Fibroblast of lung (primary cell): ENCODE data around the gene PSMB11. TPM values are rescaled to one million over a fixed set of nuclear protein-coding genes. Genes with fewer than 3 reads are reported as not detected.

Experiments used
- DNase-seq, 2 donors: peaks; one replicate each; pipeline versions ENCODE4 v3.0.0 to v3.0.0-alpha.2; 2010; ENCODE audit warnings: low read depth in 2 of 2
- H2AFZ ChIP-seq: 2 replicates; pipeline ENCODE4 v1.5.1; 2012; ENCODE audit warnings: low read length, control low read depth, inconsistent platforms
- H3K27ac ChIP-seq: 2 replicates; pipeline ENCODE4 v1.5.1; 2011; ENCODE audit warnings: low read length, control low read depth; ENCODE audit not compliant: insufficient read depth
- H3K27me3 ChIP-seq: 2 replicates; pipeline ENCODE4 v1.5.1; 2011; ENCODE audit warnings: mild to moderate bottlenecking, low read length; ENCODE audit not compliant: control insufficient read depth, insufficient read depth
- H3K36me3 ChIP-seq: 2 replicates; pipeline ENCODE4 v1.5.1; 2011; ENCODE audit warnings: low read length; ENCODE audit not compliant: control insufficient read depth, insufficient read depth
- H3K4me1 ChIP-seq: 2 replicates; pipeline ENCODE4 v1.5.1; 2011; ENCODE audit warnings: low read length; ENCODE audit not compliant: control insufficient read depth, insufficient read depth; ENCODE audit errors: extremely low read depth
- H3K4me2 ChIP-seq: 2 replicates; pipeline ENCODE4 v1.5.1; 2011; ENCODE audit warnings: low read length, control low read depth; ENCODE audit not compliant: insufficient read depth; ENCODE audit errors: extremely low read depth
- H3K4me3 ChIP-seq, 4 experiments: fragments of 200-600 bp in 1 of 4; sonication (generic) in 1 of 4; replicated peaks in 1 of 4; 2 replicates each; pipeline ENCODE4 v1.5.1; 2011 to 2016; ENCODE audit warnings: low read length in 4 of 4, low read depth in 3 of 4, mild to moderate bottlenecking in 3 of 4, control low read depth in 2 of 4, inconsistent platforms in 1 of 4, mixed read lengths in 1 of 4; ENCODE audit not compliant: insufficient read depth in 1 of 4; ENCODE audit errors: control extremely low read depth in 1 of 4
- H3K79me2 ChIP-seq: 2 replicates; pipeline ENCODE4 v1.5.1; 2012; ENCODE audit warnings: mild to moderate bottlenecking, low read length, inconsistent platforms; ENCODE audit not compliant: control insufficient read depth, insufficient read depth
- H3K9ac ChIP-seq: 2 replicates; pipeline ENCODE4 v1.5.1; 2011; ENCODE audit warnings: mild to moderate bottlenecking, low read length, control low read depth; ENCODE audit not compliant: insufficient read depth
- H3K9me3 ChIP-seq: 2 replicates; pipeline ENCODE4 v1.5.1; 2012; ENCODE audit warnings: low read depth, low read length; ENCODE audit not compliant: control insufficient read depth, insufficient read depth
- H4K20me1 ChIP-seq: 2 replicates; pipeline ENCODE4 v1.5.1; 2011; ENCODE audit warnings: low read length; ENCODE audit not compliant: control insufficient read depth, insufficient read depth; ENCODE audit errors: extremely low read depth
- CTCF ChIP-seq, 2 donors: IDR thresholded peaks in 1 of 2; conservative IDR thresholded peaks in 1 of 2; 1 replicate in 1 of 2; 2 replicates in 1 of 2; pipeline ENCODE4 v1.5.1; 2011 to 2012; ENCODE audit warnings: low read length in 2 of 2, control low read depth in 1 of 2, inconsistent platforms in 1 of 2, low read depth in 1 of 2, mild to moderate bottlenecking in 1 of 2
- EZH2 ChIP-seq: IDR thresholded peaks from 2 replicates; pipeline ENCODE4 v1.5.1; 2012; ENCODE audit warnings: low read length, control low read depth, mild to moderate bottlenecking; ENCODE audit errors: missing control alignments
- polyA plus RNA-seq, 2 donors: library from polyadenylated mRNA; depleted of rRNA in 1 of 2; stranded (reverse) in 1 of 2; unstranded in 1 of 2; fragments of >200 nt; gene quantifications; 2 replicates each; pipeline ENCODE4 v1.2.1, GENCODE V29; 2011 to 2012; ENCODE audit warnings: missing spikeins in 1 of 2
- total RNA-seq: library from RNA; depleted of rRNA; stranded (reverse); fragments of >200 nt; gene quantifications from 2 replicates; pipeline ENCODE4 v1.2.1, GENCODE V29; 2014

PSMB11 gene
- total and polyA plus RNA-seq, 2 donors (not counting 1 experiment from before 2014, with no cell fraction given), result under 0.01 TPM; not detected in 1

GRCh38 chr14:23067847-23068788 is 26.1 kb downstream of the PSMB11 start:
- H3K9ac ChIP-seq, result no peak overlapping the region
- H3K4me3 ChIP-seq, result peak overlapping the region in 2 of 4 experiments; percentile 43
- TF ChIP-seq EZH2 (no peak), CTCF (conservative IDR thresholded peaks at IDR 0.05 in 1 of 2, IDR thresholded peaks at IDR 0.05 in 1 of 2; ENCODE audit: low read depth in 1 of 2, low read length in 2 of 2) (no peak)
- no peak for DNase-seq
- H3K79me2 ChIP-seq, result peaks cover 58% of the 10 kb centered on the region
- H3K36me3 ChIP-seq, result peaks cover 29% of the 10 kb centered on the region
- no peaks in the 10 kb centered on the region for H3K9me3 ChIP-seq
- no peak overlapping the region for H2AFZ ChIP-seq
- peak overlapping the region; percentile 53 for H3K4me2 ChIP-seq
- H4K20me1 ChIP-seq, result no peaks in the 10 kb centered on the region
- no peaks in the 10 kb centered on the region for H3K27me3 ChIP-seq
- no peak overlapping the region for H3K27ac ChIP-seq
- H3K4me1 ChIP-seq, result peaks cover 20% of the 10 kb centered on the region

- Histone ChIP-seq H3K79me2 (peaks cover 58% of the 10 kb centered on the region), H3K27ac (no peak overlapping the region), H2AFZ (no peak overlapping the region), H3K4me3 (peak overlapping the region in 2 of 4 experiments; percentile 43 to 45), H3K4me1 (peaks cover 20% of the 10 kb centered on the region), H3K4me2 (peak overlapping the region; percentile 53), H3K9me3 (no peaks in the 10 kb centered on the region), H3K27me3 (no peaks in the 10 kb centered on the region), H3K36me3 (peaks cover 25% of the 10 kb centered on the region), H3K9ac (no peak overlapping the region), H4K20me1 (no peaks in the 10 kb centered on the region)
- peak; percentile 86 to 95 for DNase-seq
- no peak for TF ChIP-seq EZH2
- peak; percentile 100 for TF ChIP-seq CTCF (conservative IDR thresholded peaks at IDR 0.05 in 1 of 2, IDR thresholded peaks at IDR 0.05 in 1 of 2; ENCODE audit: low read depth in 1 of 2, low read length in 2 of 2)
Measured at GRCh38 chr14:23068789-23069412, 26.9 kb downstream of the PSMB11 start.

GRCh38 chr14:23069413-23069806 is 27.4 kb downstream of the PSMB11 start:
- Histone ChIP-seq H4K20me1 (no peaks in the 10 kb centered on the region), H3K9me3 (no peaks in the 10 kb centered on the region), H3K4me2 (peak overlapping the region; percentile 44), H3K4me3 (peak overlapping the region in 2 of 4 experiments; percentile 43 to 45), H3K4me1 (peaks cover 20% of the 10 kb centered on the region), H3K27me3 (no peaks in the 10 kb centered on the region), H3K79me2 (peaks cover 54% of the 10 kb centered on the region), H3K36me3 (peaks cover 20% of the 10 kb centered on the region), H2AFZ (no peak overlapping the region), H3K27ac (peak overlapping the region; percentile 24), H3K9ac (no peak overlapping the region)
- TF ChIP-seq EZH2 (no peak), CTCF (conservative IDR thresholded peaks at IDR 0.05 in 1 of 2, IDR thresholded peaks at IDR 0.05 in 1 of 2; ENCODE audit: low read depth in 1 of 2, low read length in 2 of 2) (no peak)
- no peak for DNase-seq
